Stimulated activated CD4-positive, alpha-beta T cell treated with anti-CD3 and anti-CD28 coated beads, Interleukin-4, amount 100 ng/mL, for 24 hours (primary cell): Measurements from ENCODE around the gene WDR75.
"Not testable (repeated sequence)": the region's sequence is repeated elsewhere in the genome, so short reads cannot be mapped to it uniquely, and the experiment has no call there.

Experiments
- DNase-seq: peaks from one replicate; pipeline ENCODE4 v3.0.0-alpha.2; 2020

The WDR75 gene

GRCh38 chr2:189440947-189441708, at the start of gene WDR75:
TSS of gene WDR75 (plus strand) at chr2:189441474. CDS start at chr2:189441493, 19 bp downstream.
- peak; percentile 96 for DNase-seq

GRCh38 chr2:189393440-189394111, 47.7 kb upstream of the WDR75 start:
- no peak for DNase-seq

DNA sequence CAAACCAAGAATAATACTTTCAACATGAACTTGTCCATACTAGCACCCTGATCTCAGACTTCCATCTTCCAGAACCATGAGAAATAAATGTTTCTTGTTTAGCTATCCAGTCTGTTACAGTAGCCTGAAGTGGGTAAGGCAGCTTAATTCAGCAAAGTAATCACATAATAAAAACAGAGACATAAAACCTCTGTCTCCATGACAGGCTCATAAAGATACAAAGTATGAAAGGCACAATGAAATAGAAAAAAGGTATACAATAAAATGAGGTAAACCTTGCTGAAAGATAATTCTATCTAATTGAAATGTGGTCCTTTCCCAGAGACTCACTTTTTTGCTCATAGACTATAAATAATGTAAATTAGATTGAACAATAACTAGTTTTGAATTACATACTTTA, 46.7 kb upstream of the WDR75 start:
- DNase-seq: no peak

DNA sequence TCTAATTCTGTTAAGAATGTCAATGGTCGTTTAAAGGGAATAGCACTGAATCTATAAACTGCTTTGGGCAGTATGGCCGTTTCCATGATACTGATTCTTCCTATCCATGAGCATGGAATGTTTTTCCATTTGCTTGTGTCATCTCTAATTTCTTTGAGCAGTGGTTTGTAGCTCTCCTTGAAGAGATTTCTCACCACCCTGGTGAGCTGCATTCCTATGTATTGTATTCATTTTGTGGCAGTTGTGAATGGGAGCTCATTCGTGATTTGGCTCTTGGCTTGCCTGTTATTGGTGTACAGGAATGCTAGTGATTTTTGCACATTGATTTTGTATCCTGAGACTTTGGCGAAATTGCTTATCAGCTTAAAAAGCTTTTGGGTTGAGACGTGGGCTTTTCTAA, 38.3 kb upstream of the WDR75 start:
- DNase-seq: no peak

GRCh38 chr2:189406586-189407233, 34.6 kb upstream of the WDR75 start:
- no peak for DNase-seq

DNA sequence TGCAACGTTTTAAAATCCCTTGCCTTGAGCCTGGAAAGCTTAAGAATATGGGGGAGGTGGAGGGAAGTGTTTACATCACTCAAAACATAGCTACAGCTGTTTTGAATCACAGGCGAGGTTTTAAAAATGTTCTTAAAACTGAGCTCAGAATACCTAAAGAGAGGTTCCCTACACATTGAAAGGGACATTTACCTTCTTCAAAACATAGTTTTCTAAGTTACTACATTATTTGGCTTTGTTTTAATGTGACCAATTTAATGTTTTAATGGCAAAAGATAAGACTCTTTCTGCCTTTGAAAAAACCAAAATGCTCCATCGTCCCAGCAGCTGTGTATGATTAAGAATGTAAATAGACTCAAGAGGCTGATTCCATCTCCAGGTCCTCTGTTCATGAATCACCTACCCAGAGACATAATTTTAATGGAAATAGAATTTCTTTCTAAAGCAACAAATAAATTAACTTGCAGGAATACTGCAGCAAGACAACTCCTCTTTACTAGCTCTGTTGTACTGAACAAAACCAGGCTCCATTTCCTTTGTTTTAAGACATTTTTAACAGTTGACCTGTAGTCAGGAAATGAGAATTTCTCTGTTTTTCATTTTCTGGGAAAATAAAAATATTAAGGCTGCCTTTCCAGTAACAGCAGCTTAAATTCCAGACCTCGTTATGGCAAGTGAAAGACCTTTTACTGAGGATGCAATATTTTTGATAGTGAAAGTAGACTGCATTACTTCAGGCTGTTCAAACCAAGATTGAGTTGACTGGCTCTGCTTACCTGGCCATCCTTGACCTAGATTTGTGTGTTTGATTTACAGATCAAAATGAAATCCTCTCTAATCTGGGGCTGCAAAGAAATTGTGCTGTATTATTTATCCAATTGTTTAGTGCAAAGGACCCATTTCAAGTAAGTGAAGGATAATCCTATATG, 33.7 kb upstream of the WDR75 start:
- no peak for DNase-seq

DNA sequence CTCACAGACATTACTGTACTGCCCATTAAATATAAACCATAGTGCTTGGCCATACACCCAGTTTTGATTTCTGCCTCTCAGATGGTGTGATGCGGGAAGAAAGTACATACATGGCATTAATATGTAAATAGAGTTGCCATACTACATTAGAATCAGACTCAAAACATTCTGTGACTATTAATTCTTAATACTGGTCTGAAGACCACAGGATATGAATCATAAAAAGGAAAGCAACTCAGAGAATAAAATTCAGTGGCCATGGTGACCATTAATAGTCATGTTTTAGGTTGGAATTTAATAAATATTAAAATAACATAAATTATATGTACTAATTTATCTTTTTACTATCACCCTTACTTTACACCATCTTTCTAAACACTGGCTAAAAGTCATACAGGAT, 33.0 kb upstream of the WDR75 start:
- no peak for DNase-seq

- no peak for DNase-seq
Measured at GRCh38 chr2:189409131-189409530, 32.1 kb upstream of the WDR75 start.

GRCh38 chr2:189409647-189410046, 31.6 kb upstream of the WDR75 start:
- no peak for DNase-seq

- DNase-seq: no peak
Measured at GRCh38 chr2:189411860-189412259, 29.4 kb upstream of the WDR75 start.

- peak; percentile 53 for DNase-seq
Measured at GRCh38 chr2:189412330-189412953, 28.8 kb upstream of the WDR75 start.

GRCh38 chr2:189413249-189413648, 28.0 kb upstream of the WDR75 start:
- DNase-seq: no peak

DNA sequence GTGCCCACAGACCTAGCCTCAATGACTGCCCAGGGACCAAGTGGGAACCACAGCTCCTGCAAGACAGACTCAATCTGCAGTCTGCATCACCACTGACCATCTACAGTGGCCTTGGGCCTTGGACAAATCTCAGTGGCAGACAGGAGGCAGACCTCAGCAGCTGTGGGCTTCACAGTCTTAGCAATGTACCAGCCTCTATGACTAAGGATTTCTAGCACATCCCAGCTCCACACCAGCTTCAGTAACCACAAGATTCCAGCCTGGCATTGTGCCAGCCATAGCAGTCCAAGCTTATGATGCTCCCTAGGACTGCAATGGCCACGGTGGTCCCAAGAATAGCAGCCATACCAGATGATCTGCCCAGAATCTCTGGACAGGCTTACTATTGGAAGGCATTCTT, 19.6 kb upstream of the WDR75 start:
- no peak for DNase-seq

DNA sequence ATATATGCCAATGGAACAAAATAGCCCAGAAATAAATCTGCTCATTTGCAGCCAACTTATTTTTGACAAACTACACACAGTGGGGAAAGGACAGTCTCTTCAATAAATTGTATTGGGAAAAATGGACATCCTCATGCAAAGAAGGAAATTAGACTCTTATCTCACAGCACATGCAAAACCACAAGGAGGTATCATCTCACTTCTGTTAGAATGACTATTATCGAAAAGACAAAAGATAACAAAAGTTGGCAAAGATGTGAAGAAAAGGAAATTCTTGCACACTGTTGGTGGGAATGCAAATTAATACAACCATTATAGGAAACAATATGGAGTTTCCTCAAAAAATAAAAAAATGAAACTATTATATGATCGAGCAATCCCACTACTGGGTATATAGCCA, 16.3 kb upstream of the WDR75 start:
- no peak for DNase-seq

- DNase-seq: no peak
Measured at GRCh38 chr2:189425676-189426075, 15.6 kb upstream of the WDR75 start.

DNA sequence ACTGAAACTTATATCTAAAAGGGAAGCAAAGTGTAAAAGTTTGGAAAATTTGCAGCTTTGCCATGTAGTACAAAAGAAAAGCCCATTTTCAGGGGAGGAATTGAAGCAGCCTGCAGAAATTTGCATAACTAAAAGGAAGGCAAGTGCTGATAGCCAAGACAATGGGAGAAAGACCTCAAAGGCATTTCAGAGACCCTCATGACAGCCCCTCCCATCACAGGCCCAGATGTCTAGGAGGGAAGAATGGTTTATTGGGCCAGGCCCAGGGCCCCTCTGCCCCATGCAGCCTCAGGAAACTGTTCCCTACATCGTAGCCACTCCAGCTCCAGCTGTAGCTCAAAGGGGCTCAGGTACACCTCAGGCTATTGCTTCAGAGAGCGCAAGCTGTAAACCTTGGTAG, 14.4 kb upstream of the WDR75 start:
- no peak for DNase-seq

DNA sequence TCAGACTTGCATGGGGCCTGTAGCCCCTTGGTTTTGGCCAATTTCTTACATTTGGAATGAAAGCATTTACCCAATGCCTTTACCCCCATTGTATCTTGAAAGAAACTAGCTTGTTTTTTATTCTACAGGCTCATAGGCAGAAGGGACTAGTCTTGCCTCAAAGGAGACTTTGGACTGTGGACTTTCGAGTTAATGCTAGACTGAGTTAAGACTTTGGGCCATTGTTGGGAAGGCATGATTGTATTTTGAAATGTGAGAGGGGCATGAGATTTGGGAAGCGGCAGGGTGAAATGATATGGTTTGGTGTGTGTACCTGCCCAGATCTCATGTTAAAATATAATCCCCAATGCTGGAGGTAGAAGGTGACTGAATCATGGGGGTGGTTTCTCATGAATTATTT, 13.4 kb upstream of the WDR75 start:
- DNase-seq: no peak

GRCh38 chr2:189430448-189430847, 10.8 kb upstream of the WDR75 start:
- not testable (repeated sequence) for DNase-seq

- not testable (repeated sequence) for DNase-seq
Measured at GRCh38 chr2:189435803-189436202, 5.5 kb upstream of the WDR75 start.

DNA sequence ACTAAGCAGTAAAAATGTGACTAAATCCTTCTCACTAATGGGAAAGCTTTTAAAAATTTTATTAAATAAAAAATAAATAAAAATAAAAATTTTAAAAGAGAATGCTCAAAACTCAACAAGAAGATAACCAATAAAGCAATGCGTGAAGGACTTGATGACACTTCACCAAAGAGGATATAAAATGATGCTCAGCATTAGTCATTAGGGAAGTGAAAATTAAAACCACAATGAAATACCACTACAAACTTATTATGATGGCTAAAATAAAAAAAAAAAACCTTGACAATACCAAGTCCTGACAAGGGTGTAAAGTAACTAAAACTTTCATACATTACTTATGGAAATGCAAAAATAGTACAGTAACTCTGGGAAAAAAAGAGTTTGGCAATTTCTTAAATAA, 3.3 kb upstream of the WDR75 start:
- DNase-seq: no peak

DNA sequence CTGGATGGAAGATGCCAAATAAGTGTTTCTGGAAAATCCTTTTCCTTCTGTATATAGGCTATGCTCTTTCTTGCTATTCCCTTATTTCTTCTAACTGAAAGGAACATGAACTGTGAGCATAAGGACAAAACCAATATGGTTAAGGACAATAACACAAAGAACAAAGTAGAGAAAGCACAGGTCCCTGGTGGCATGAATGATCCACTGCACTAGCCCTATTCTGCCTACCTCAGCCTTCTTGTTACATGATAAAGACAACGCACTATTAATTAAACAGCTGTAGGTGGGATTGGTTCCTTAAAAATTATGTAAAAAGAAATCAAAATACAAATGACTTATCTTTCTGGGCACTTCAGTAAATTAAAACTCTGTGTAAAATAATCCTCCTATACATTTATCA, 1.9 kb upstream of the WDR75 start:
- DNase-seq: no peak

DNA sequence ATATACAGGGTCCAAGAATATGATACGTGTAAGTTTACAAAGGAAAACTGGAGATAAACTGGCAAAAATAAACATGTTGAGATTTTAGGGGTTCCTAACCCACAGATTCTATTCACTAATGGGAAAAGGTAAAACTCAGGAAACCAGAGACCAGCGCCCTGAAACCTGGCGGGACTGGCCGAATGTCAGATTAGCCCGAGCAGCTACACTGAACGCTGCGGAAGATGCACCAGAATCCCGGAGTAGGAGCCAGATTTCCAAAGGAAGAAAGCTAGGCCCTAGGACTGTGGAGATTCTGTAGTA, 679 bp upstream of the WDR75 start:
- no peak for DNase-seq

DNA sequence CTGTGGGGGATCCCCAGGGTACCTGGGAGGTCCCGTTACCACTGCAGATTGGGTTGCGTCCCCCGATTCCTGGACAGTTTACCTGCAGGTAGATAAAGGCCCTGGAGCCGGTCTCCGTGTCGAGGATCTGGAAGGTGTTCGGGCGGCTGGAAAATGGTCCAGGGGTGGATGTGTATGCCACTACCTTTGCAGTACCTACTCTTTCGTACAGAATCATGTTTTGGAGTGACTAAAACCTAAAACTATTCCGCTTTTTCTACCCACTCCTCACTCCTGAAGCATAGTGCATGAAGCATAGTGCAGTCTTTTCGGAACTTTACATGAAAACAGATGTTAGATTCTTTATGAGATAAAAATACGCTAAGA, 418 bp downstream of the WDR75 start:
- DNase-seq: no peak
